Measurements from ENCODE around the gene MYL6B. TPM values are rescaled to one million over a fixed set of nuclear protein-coding genes. Genes with fewer than 3 reads are reported as not detected.

The MYL6B gene
- total and polyA plus RNA-seq, 2 experiments from 2014 or later: 96.9 to 164 TPM

DNA sequence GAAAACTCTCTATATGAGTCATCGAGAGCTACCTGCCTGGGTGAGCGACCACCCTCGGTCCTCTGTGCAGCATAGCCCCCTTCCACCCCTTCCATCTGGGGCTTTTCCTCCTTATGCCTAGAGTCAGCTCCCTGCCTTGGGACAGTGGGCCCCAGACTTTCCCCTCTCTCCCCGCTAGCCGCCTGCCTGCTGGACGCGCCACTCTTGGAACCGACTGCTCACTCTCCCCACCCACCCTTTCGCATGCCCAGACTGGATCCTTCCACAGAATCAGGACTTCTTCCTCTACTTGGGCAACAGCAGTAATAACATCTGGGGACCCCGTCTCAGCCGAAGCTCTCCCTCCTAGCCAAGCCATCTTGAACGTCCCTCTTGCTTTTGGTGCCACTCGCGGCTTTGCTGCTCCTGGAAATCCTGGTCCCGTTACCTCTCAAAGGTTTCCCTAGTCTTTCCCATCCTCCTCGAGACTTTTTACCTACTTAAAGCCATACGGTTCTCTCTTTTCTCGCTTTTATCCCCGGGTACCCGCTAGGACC, 23.6 kb upstream of the MYL6B start (continued):
- TF ChIP-seq, protein P1, sequence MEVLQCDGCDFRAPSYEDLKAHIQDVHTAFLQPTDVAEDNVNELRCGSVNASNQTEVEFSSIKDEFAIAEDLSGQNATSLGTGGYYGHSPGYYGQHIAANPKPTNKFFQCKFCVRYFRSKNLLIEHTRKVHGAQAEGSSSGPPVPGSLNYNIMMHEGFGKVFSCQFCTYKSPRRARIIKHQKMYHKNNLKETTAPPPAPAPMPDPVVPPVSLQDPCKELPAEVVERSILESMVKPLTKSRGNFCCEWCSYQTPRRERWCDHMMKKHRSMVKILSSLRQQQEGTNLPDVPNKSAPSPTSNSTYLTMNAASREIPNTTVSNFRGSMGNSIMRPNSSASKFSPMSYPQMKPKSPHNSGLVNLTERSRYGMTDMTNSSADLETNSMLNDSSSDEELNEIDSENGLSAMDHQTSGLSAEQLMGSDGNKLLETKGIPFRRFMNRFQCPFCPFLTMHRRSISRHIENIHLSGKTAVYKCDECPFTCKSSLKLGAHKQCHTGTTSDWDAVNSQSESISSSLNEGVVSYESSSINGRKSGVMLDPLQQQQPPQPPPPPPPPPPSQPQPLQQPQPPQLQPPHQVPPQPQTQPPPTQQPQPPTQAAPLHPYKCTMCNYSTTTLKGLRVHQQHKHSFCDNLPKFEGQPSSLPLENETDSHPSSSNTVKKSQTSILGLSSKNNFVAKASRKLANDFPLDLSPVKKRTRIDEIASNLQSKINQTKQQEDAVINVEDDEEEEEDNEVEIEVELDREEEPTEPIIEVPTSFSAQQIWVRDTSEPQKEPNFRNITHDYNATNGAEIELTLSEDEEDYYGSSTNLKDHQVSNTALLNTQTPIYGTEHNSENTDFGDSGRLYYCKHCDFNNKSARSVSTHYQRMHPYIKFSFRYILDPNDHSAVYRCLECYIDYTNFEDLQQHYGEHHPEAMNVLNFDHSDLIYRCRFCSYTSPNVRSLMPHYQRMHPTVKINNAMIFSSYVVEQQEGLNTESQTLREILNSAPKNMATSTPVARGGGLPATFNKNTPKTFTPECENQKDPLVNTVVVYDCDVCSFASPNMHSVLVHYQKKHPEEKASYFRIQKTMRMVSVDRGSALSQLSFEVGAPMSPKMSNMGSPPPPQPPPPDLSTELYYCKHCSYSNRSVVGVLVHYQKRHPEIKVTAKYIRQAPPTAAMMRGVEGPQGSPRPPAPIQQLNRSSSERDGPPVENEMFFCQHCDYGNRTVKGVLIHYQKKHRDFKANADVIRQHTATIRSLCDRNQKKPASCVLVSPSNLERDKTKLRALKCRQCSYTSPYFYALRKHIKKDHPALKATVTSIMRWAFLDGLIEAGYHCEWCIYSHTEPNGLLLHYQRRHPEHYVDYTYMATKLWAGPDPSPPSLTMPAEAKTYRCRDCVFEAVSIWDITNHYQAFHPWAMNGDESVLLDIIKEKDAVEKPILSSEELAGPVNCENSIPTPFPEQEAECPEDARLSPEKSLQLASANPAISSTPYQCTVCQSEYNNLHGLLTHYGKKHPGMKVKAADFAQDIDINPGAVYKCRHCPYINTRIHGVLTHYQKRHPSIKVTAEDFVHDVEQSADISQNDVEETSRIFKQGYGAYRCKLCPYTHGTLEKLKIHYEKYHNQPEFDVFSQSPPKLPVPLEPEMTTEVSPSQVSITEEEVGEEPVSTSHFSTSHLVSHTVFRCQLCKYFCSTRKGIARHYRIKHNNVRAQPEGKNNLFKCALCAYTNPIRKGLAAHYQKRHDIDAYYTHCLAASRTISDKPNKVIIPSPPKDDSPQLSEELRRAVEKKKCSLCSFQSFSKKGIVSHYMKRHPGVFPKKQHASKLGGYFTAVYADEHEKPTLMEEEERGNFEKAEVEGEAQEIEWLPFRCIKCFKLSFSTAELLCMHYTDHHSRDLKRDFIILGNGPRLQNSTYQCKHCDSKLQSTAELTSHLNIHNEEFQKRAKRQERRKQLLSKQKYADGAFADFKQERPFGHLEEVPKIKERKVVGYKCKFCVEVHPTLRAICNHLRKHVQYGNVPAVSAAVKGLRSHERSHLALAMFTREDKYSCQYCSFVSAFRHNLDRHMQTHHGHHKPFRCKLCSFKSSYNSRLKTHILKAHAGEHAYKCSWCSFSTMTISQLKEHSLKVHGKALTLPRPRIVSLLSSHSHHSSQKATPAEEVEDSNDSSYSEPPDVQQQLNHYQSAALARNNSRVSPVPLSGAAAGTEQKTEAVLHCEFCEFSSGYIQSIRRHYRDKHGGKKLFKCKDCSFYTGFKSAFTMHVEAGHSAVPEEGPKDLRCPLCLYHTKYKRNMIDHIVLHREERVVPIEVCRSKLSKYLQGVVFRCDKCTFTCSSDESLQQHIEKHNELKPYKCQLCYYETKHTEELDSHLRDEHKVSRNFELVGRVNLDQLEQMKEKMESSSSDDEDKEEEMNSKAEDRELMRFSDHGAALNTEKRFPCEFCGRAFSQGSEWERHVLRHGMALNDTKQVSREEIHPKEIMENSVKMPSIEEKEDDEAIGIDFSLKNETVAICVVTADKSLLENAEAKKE (CRISPR knock-in tag; IDR thresholded peaks at IDR 0.05): no peak
- TF ChIP-seq POLR2AphosphoS5 (IDR thresholded peaks at IDR 0.05; ENCODE audit: low read depth) (no peak), CREB1 (CRISPR knock-in tag; IDR thresholded peaks at IDR 0.05; ENCODE audit: low read depth) (no peak), STAT1 (IDR thresholded peaks at IDR 0.05; ENCODE audit: unreplicated experiment) (no peak), ZNF331 (CRISPR knock-in tag; IDR thresholded peaks at IDR 0.05; ENCODE audit: low read depth) (no peak)
- TF ChIP-seq, protein P2, sequence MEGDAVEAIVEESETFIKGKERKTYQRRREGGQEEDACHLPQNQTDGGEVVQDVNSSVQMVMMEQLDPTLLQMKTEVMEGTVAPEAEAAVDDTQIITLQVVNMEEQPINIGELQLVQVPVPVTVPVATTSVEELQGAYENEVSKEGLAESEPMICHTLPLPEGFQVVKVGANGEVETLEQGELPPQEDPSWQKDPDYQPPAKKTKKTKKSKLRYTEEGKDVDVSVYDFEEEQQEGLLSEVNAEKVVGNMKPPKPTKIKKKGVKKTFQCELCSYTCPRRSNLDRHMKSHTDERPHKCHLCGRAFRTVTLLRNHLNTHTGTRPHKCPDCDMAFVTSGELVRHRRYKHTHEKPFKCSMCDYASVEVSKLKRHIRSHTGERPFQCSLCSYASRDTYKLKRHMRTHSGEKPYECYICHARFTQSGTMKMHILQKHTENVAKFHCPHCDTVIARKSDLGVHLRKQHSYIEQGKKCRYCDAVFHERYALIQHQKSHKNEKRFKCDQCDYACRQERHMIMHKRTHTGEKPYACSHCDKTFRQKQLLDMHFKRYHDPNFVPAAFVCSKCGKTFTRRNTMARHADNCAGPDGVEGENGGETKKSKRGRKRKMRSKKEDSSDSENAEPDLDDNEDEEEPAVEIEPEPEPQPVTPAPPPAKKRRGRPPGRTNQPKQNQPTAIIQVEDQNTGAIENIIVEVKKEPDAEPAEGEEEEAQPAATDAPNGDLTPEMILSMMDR (conservative IDR thresholded peaks at IDR 0.05; ENCODE audit: low read depth in 2 of 2): no peak

Data from GM23338 (cell line).